Fibroblast of lung (primary cell): ENCODE results near the gene ZNF609.

Source experiments
- EZH2 ChIP-seq: IDR thresholded peaks from 2 replicates; pipeline ENCODE4 v1.5.1; 2012; ENCODE audit warnings: low read length, control low read depth, mild to moderate bottlenecking; ENCODE audit errors: missing control alignments
- TF ChIP-seq, protein P1 (sequence below), 2 donors: IDR thresholded peaks in 1 of 2; conservative IDR thresholded peaks in 1 of 2; 1 replicate in 1 of 2; 2 replicates in 1 of 2; pipeline ENCODE4 v1.5.1; 2011 to 2012; ENCODE audit warnings: low read length in 2 of 2, control low read depth in 1 of 2, inconsistent platforms in 1 of 2, low read depth in 1 of 2, mild to moderate bottlenecking in 1 of 2

DNA sequence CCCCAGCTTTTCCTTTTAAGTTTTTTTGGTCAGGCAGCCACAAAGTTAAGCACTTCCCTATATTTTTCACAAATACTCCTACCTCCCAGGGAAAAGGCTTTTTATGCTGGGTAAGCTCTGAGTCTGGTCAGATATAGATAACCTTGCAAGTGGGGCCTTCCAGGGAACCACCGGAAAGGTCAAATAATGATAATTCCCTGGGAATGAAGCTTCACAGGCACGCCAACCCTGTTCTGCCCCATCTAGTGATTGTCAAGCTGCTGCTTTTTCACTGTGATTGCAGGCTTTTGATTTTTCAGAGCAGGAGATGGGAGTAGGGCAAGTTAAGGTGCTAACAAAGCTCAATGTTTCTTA is 121.0 kb downstream of the ZNF609 start:
- TF ChIP-seq, protein P1, sequence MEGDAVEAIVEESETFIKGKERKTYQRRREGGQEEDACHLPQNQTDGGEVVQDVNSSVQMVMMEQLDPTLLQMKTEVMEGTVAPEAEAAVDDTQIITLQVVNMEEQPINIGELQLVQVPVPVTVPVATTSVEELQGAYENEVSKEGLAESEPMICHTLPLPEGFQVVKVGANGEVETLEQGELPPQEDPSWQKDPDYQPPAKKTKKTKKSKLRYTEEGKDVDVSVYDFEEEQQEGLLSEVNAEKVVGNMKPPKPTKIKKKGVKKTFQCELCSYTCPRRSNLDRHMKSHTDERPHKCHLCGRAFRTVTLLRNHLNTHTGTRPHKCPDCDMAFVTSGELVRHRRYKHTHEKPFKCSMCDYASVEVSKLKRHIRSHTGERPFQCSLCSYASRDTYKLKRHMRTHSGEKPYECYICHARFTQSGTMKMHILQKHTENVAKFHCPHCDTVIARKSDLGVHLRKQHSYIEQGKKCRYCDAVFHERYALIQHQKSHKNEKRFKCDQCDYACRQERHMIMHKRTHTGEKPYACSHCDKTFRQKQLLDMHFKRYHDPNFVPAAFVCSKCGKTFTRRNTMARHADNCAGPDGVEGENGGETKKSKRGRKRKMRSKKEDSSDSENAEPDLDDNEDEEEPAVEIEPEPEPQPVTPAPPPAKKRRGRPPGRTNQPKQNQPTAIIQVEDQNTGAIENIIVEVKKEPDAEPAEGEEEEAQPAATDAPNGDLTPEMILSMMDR (conservative IDR thresholded peaks at IDR 0.05 in 1 of 2, IDR thresholded peaks at IDR 0.05 in 1 of 2; ENCODE audit: low read depth in 1 of 2, low read length in 2 of 2), result no peak
- no peak for TF ChIP-seq EZH2
